ENCODE results near the gene LRFN4. TPM values are rescaled to one million over a fixed set of nuclear protein-coding genes. Genes with fewer than 3 reads are reported as not detected.

The LRFN4 gene
- total RNA-seq, 1 experiment from 2014 or later, result 30.3 TPM

DNA sequence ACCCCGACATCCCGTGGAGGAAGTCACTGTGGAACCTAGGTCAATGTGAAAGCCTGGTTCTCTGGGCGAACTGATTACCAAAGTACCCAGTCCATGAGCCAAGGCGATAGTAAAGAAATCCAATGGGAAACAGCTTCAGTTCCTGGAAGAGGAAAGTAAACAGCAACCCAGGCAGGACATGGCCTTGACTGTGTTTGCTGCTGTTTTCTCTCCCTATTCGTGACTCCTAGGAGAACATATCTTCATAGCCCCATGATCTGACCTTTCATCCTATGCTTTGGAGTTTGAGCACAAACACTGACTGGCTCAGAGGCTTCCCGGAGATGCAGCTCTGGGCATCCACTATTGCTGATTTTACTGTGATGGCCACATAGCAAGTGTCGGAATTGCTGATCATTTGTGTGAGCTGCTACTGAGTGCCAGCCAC lies 45.1 kb downstream of the LRFN4 start:
- Mint-ChIP-seq H3K36me3 (ENCODE audit: insufficient read depth, unreplicated experiment) (no peaks in the 10 kb centered on the region), H3K9me3 (ENCODE audit: low read depth, unreplicated experiment) (peaks cover 4% of the 10 kb centered on the region), H3K27ac (ENCODE audit: unreplicated experiment) (no peak overlapping the region), H3K4me1 (ENCODE audit: low read depth, unreplicated experiment) (peaks cover 30% of the 10 kb centered on the region), H3K4me3 (ENCODE audit: low read depth, unreplicated experiment) (no peak overlapping the region), H3K27me3 (ENCODE audit: unreplicated experiment) (no peaks in the 10 kb centered on the region)
- CTCF ChIA-PET, result no interaction called here
- TF ChIP-seq, protein P1, sequence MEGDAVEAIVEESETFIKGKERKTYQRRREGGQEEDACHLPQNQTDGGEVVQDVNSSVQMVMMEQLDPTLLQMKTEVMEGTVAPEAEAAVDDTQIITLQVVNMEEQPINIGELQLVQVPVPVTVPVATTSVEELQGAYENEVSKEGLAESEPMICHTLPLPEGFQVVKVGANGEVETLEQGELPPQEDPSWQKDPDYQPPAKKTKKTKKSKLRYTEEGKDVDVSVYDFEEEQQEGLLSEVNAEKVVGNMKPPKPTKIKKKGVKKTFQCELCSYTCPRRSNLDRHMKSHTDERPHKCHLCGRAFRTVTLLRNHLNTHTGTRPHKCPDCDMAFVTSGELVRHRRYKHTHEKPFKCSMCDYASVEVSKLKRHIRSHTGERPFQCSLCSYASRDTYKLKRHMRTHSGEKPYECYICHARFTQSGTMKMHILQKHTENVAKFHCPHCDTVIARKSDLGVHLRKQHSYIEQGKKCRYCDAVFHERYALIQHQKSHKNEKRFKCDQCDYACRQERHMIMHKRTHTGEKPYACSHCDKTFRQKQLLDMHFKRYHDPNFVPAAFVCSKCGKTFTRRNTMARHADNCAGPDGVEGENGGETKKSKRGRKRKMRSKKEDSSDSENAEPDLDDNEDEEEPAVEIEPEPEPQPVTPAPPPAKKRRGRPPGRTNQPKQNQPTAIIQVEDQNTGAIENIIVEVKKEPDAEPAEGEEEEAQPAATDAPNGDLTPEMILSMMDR (IDR thresholded peaks at IDR 0.05; ENCODE audit: unreplicated experiment), result no peak
- DNase-seq, result no peak
- intact Hi-C loops (cut with micrococcal nuclease; ENCODE audit: unreplicated experiment), result no loop called here
- no TSS peak for BruUV-seq (replicated peaks)

DNA sequence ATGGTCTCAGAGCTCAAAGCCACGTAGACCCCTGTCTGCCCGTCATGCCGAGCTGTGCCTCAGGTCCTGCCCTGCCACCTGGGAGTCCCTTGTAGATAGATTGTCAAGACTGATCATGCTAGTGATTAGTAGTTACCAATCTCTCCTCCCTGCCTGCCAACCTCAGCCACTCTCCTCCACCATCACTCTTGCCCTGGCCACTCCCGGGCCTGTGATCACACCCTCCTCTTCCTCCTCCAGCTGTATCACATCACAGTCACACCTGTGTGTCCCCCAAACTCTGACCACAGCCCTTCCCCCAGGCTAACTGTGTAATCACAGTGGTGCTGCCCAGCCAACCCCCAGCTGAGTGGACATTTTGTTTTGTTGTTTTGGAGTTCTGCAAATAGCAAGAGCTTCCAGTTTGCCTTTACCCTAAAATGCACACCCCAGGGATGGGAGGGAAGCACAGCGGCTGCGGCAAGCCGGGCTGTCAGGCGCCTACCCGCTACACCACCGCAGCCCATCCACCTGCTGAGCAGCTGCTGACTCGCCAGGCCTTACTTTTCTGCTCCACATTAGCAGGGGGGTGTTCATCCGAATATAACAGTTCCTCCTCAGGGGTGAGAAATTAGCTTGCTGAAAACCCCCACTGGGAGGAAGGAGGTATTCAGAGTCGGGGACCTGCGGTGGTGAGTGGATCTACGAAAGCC lies 45.8 kb downstream of the LRFN4 start:
- no peak overlapping the region for H3K4me3 Mint-ChIP-seq (ENCODE audit: low read depth, unreplicated experiment)
- peaks cover 4% of the 10 kb centered on the region for H3K9me3 Mint-ChIP-seq (ENCODE audit: low read depth, unreplicated experiment)
- intact Hi-C loops (cut with micrococcal nuclease; ENCODE audit: unreplicated experiment), result no loop called here
- H3K36me3 Mint-ChIP-seq (ENCODE audit: insufficient read depth, unreplicated experiment), result no peaks in the 10 kb centered on the region
- BruUV-seq (replicated peaks), result no TSS peak
- TF ChIP-seq, protein P1 (IDR thresholded peaks at IDR 0.05; ENCODE audit: unreplicated experiment), result no peak
- no peak overlapping the region for H3K27ac Mint-ChIP-seq (ENCODE audit: unreplicated experiment)
- peaks cover 30% of the 10 kb centered on the region for H3K4me1 Mint-ChIP-seq (ENCODE audit: low read depth, unreplicated experiment)
- no peaks in the 10 kb centered on the region for H3K27me3 Mint-ChIP-seq (ENCODE audit: unreplicated experiment)
- CTCF ChIA-PET, result no interaction called here
- DNase-seq, result no peak

DNA sequence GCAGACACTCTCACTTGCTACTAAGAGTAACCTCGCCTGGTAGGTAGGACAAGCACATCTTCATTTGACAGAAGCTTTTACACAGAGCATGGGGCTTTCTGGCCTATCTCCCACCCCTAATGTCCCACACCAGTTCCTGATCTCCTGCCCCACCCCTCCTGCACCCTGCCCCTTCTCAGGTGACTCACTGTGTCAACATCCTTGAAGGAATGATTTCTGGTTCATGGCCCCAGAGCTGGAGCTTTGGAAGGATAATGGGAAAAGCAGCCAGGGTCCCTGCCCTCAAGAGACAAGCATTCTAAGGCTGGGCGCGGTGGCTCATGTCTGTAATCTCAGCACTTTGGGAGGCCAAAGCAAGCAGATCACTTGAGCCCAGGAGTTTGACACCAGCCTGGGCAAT lies 47.2 kb downstream of the LRFN4 start:
- H3K36me3 Mint-ChIP-seq (ENCODE audit: insufficient read depth, unreplicated experiment), result no peaks in the 10 kb centered on the region
- no peak overlapping the region for H3K27ac Mint-ChIP-seq (ENCODE audit: unreplicated experiment)
- intact Hi-C loops (cut with micrococcal nuclease; ENCODE audit: unreplicated experiment), result no loop called here
- H3K4me3 Mint-ChIP-seq (ENCODE audit: low read depth, unreplicated experiment), result no peak overlapping the region
- H3K9me3 Mint-ChIP-seq (ENCODE audit: low read depth, unreplicated experiment), result peaks cover 4% of the 10 kb centered on the region
- TF ChIP-seq, protein P1 (IDR thresholded peaks at IDR 0.05; ENCODE audit: unreplicated experiment), result no peak
- H3K4me1 Mint-ChIP-seq (ENCODE audit: low read depth, unreplicated experiment), result peaks cover 30% of the 10 kb centered on the region
- no TSS peak for BruUV-seq (replicated peaks)
- DNase-seq, result peak; percentile 36
- no peaks in the 10 kb centered on the region for H3K27me3 Mint-ChIP-seq (ENCODE audit: unreplicated experiment)
- CTCF ChIA-PET, result interaction anchor here (1.0 kb wide), 1 partner anchor 151 kb away, joined by 4 read pairs; no protein-coding TSS in a partner anchor

DNA sequence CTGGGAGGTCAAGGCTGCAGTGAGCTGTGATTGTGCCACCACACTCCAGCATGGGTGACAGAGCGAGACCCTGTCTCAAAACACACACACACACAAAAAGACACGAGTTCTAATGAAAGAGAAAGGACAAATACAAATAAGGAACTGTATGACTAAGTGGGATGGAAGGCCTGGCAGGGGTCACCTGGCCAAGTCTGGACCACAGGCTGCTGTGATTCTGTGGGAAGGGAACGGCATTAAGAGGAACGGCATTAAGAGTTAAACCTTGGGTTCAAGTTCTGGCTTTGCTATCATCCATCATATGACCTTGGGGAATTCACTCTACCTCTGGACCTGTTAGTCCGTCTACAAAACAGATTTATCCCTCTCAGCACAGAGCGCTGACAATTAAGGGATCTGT lies 47.7 kb downstream of the LRFN4 start:
- no TSS peak for BruUV-seq (replicated peaks)
- H3K27me3 Mint-ChIP-seq (ENCODE audit: unreplicated experiment), result no peaks in the 10 kb centered on the region
- no peak overlapping the region for H3K27ac Mint-ChIP-seq (ENCODE audit: unreplicated experiment)
- H3K36me3 Mint-ChIP-seq (ENCODE audit: insufficient read depth, unreplicated experiment), result no peaks in the 10 kb centered on the region
- peaks cover 3% of the 10 kb centered on the region for H3K9me3 Mint-ChIP-seq (ENCODE audit: low read depth, unreplicated experiment)
- TF ChIP-seq, protein P1 (IDR thresholded peaks at IDR 0.05; ENCODE audit: unreplicated experiment), result no peak
- intact Hi-C loops (cut with micrococcal nuclease; ENCODE audit: unreplicated experiment), result no loop called here
- CTCF ChIA-PET, result interaction anchor here (1.0 kb wide), 1 partner anchor 150 kb away, joined by 4 read pairs; no protein-coding TSS in a partner anchor
- no peak overlapping the region for H3K4me3 Mint-ChIP-seq (ENCODE audit: low read depth, unreplicated experiment)
- DNase-seq, result no peak
- peaks cover 30% of the 10 kb centered on the region for H3K4me1 Mint-ChIP-seq (ENCODE audit: low read depth, unreplicated experiment)
